PC-3 (cell line): Measurements from ENCODE around the gene NEAT1.

Experiments
- EZH2 ChIP-seq: fragments of 300-600 bp; sonication (generic); IDR thresholded peaks from one replicate; pipeline ENCODE4 v1.6.1; 2017; ENCODE audit warnings: antibody characterized with exemption, mild to moderate bottlenecking, low read length; ENCODE audit not compliant: unreplicated experiment
- EZH2phosphoT487 ChIP-seq: fragments of 300-600 bp; sonication (generic); IDR thresholded peaks from 2 replicates; pipeline ENCODE4 v1.6.1; 2018; ENCODE audit warnings: mild to moderate bottlenecking, antibody characterized with exemption, low read length, borderline replicate concordance
- TF ChIP-seq, protein P1 (sequence below): fragments of 300-600 bp; sonication (generic); conservative IDR thresholded peaks from 2 replicates; pipeline ENCODE4 v1.5.1; 2017; ENCODE audit warnings: antibody characterized with exemption, low read depth, mild to moderate bottlenecking, low read length

DNA sequence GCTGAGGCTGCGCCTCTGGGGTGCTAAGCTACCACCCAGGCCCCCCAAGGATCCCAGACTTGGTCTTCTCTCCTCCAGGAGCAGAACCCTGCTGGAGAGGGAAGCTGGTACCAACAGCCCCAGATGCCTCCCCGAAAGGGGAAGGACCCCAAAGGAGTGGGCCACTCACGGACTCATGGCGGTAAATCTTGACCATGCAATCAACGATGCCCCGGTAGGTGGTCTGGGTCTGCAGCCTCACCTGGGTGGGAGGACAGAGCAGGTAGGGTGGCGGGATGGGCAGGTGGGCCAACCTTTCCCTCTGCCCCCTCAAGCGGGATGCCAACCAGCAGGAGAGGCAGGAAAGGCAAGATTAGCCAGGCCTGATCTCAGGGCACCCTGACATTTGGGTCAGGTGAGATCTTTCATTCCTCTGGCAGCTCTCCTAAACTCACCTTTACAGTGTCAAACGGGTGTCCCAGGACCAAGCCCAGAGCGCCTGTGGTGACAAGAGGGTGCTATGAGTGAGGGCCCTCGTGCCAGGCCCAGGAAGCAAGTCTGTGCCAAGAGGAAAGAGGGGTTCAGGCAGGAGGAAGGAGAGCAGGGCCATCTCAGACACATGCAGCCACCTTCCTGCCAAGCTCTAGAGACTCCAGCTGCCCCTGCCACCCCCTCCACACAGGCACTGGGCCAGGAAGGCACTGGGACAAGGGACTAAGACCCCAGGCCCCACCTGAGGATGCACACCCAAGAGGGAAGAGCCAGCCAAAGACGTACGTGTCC lies 42.7 kb upstream of the NEAT1 start:
- TF ChIP-seq, protein P1, sequence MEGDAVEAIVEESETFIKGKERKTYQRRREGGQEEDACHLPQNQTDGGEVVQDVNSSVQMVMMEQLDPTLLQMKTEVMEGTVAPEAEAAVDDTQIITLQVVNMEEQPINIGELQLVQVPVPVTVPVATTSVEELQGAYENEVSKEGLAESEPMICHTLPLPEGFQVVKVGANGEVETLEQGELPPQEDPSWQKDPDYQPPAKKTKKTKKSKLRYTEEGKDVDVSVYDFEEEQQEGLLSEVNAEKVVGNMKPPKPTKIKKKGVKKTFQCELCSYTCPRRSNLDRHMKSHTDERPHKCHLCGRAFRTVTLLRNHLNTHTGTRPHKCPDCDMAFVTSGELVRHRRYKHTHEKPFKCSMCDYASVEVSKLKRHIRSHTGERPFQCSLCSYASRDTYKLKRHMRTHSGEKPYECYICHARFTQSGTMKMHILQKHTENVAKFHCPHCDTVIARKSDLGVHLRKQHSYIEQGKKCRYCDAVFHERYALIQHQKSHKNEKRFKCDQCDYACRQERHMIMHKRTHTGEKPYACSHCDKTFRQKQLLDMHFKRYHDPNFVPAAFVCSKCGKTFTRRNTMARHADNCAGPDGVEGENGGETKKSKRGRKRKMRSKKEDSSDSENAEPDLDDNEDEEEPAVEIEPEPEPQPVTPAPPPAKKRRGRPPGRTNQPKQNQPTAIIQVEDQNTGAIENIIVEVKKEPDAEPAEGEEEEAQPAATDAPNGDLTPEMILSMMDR = no peak
- no peak for TF ChIP-seq EZH2
- no peak for TF ChIP-seq EZH2phosphoT487
